ENCODE measurements around the gene SLC39A11. TPM values are rescaled to one million over a fixed set of nuclear protein-coding genes. Genes with fewer than 3 reads are reported as not detected.

SLC39A11 gene
- total and polyA plus RNA-seq, 2 experiments from 2014 or later: 11.7 to 16.4 TPM

- Histone ChIP-seq H3K36me3 (ENCODE audit: low read depth) (no peaks in the 10 kb centered on the region), H3K9me3 (ENCODE audit: low read depth) (no peaks in the 10 kb centered on the region), H3K27me3 (replicated peaks; ENCODE audit: insufficient read depth) (no peaks in the 10 kb centered on the region), H2AFZ (no peak overlapping the region), H3K4me3 (no peak overlapping the region), H3F3A (ENCODE audit: insufficient read depth) (peaks cover 17% of the 10 kb centered on the region), H3K9ac (no peak overlapping the region), H3K27ac (no peak overlapping the region; the same call in 1 of the 2 replicates), H3K4me1 (ENCODE audit: insufficient read depth) (peaks cover 29% of the 10 kb centered on the region), H3K4me2 (ENCODE audit: unreplicated experiment) (peak overlapping the region; percentile 31), H4K20me1 (ENCODE audit: insufficient read depth) (no peaks in the 10 kb centered on the region), H3K79me2 (ENCODE audit: insufficient read depth) (no peaks in the 10 kb centered on the region), H3K9me2 (ENCODE audit: insufficient read depth) (no peaks in the 10 kb centered on the region)
- TF ChIP-seq EZH2 (IDR thresholded peaks at IDR 0.05; ENCODE audit: insufficient read depth, poor library complexity, severe bottlenecking) (no peak), EZH2phosphoT487 (IDR thresholded peaks at IDR 0.05; ENCODE audit: insufficient read depth, low read depth) (no peak)
- DNase-seq: no peak
- WGBS, 2 experiments (ENCODE audit: low coverage in 1 of 2, low lambda C conversion rate in 2 of 2, missing lambda C conversion rate in 2 of 2): 86 to 88% methylated on average over 13 to 20 of the region's 20 CpGs
- in situ Hi-C loops (cut with MboI): no loop called here
Observed at GRCh38 chr17:72614871-72615626, 477.4 kb downstream of the SLC39A11 start.

DNA sequence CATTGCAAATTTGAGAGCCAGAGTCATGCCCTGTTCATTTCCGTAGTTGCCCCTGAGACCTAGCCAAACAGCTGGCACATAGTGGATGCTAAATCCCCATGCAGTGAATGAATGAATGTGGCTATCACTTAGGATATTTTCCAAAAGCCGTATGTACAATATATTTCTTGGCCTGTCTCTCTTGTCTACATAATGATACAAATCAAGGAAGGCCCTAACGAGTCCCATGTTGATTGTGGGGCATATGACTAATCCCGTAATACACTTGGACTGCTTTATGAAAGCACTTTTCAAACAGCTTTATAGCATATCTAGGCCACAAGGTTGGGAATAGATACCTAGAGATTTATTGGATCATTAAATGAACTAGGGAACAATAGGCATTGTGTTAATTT, 478.0 kb downstream of the SLC39A11 start:
- Histone ChIP-seq H3K4me3 (no peak overlapping the region), H3K27ac (peak overlapping the region; percentile 60), H3K9me3 (ENCODE audit: low read depth) (no peaks in the 10 kb centered on the region), H3K4me2 (ENCODE audit: unreplicated experiment) (peak overlapping the region; percentile 31), H3K79me2 (ENCODE audit: insufficient read depth) (no peaks in the 10 kb centered on the region), H3K9me2 (ENCODE audit: insufficient read depth) (no peaks in the 10 kb centered on the region), H2AFZ (peak overlapping the region; percentile 65; the same call in 1 of the 2 replicates), H4K20me1 (ENCODE audit: insufficient read depth) (no peaks in the 10 kb centered on the region), H3K9ac (no peak overlapping the region), H3F3A (ENCODE audit: insufficient read depth) (peaks cover 22% of the 10 kb centered on the region), H3K36me3 (ENCODE audit: low read depth) (no peaks in the 10 kb centered on the region), H3K27me3 (replicated peaks; ENCODE audit: insufficient read depth) (no peaks in the 10 kb centered on the region), H3K4me1 (ENCODE audit: insufficient read depth) (peaks cover 35% of the 10 kb centered on the region)
- TF ChIP-seq EZH2 (IDR thresholded peaks at IDR 0.05; ENCODE audit: insufficient read depth, poor library complexity, severe bottlenecking) (no peak), EZH2phosphoT487 (IDR thresholded peaks at IDR 0.05; ENCODE audit: insufficient read depth, low read depth) (no peak)
- in situ Hi-C loops (cut with MboI): no loop called here
- 79 to 84% methylated on average over 4 of the region's 4 CpGs for whole genome bisulfite sequencing, 2 experiments (ENCODE audit: low coverage in 1 of 2, low lambda C conversion rate in 2 of 2, missing lambda C conversion rate in 2 of 2)
- DNase-seq: no peak

DNA sequence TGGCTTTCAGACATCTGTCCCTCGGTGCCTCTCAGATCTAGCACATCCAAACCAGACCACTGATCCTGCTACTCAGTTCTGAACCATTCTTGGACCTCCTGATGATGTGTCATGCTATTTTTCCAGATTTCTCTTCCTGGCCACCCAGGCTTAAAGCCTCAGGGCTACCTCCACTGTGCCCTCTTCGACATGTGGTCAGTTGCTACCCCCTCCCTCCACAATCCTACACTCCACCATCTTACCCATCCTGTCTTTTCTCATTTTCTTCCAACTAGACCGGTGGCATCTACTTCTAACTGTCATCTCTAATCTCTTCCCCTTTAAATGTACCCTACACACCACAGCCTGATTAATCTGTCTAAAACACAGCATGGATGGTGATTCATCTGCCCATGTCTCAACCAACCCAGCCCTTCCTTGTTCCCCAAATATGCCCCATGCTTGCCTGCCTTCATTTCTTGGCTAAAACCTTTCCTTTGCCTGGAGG, 478.6 kb downstream of the SLC39A11 start:
- Histone ChIP-seq H3K9me2 (ENCODE audit: insufficient read depth) (no peaks in the 10 kb centered on the region), H3K4me3 (no peak overlapping the region), H3K79me2 (ENCODE audit: insufficient read depth) (no peaks in the 10 kb centered on the region), H3F3A (ENCODE audit: insufficient read depth) (peaks cover 28% of the 10 kb centered on the region), H3K4me2 (ENCODE audit: unreplicated experiment) (peak overlapping the region; percentile 31), H3K27ac (peak overlapping the region; percentile 60), H3K9ac (peak overlapping the region; percentile 14; the same call in 1 of the 2 replicates), H3K36me3 (ENCODE audit: low read depth) (no peaks in the 10 kb centered on the region), H2AFZ (peak overlapping the region; percentile 65), H3K9me3 (ENCODE audit: low read depth) (no peaks in the 10 kb centered on the region), H3K4me1 (ENCODE audit: insufficient read depth) (peaks cover 41% of the 10 kb centered on the region), H4K20me1 (ENCODE audit: insufficient read depth) (no peaks in the 10 kb centered on the region), H3K27me3 (replicated peaks; ENCODE audit: insufficient read depth) (no peaks in the 10 kb centered on the region)
- in situ Hi-C loops (cut with MboI): no loop called here
- WGBS, 2 experiments (ENCODE audit: low coverage in 1 of 2, low lambda C conversion rate in 2 of 2, missing lambda C conversion rate in 2 of 2): 39 to 57% methylated on average over 3 of the region's 3 CpGs
- peak; percentile 83 for DNase-seq
- TF ChIP-seq EZH2 (IDR thresholded peaks at IDR 0.05; ENCODE audit: insufficient read depth, poor library complexity, severe bottlenecking): no peak
- no peak for TF ChIP-seq EZH2phosphoT487 (IDR thresholded peaks at IDR 0.05; ENCODE audit: insufficient read depth, low read depth)

- H3K27ac ChIP-seq: peak overlapping the region; percentile 60
- in situ Hi-C loops (cut with MboI): no loop called here
Observed at GRCh38 chr17:72613396-72613795, 479.1 kb downstream of the SLC39A11 start.

More at GRCh38 chr17:72613396-72613795, 479.1 kb downstream of the SLC39A11 start:
- H3F3A ChIP-seq (ENCODE audit: insufficient read depth): peaks cover 33% of the 10 kb centered on the region
- no peaks in the 10 kb centered on the region for H4K20me1 ChIP-seq (ENCODE audit: insufficient read depth)
- H3K27me3 ChIP-seq (replicated peaks; ENCODE audit: insufficient read depth): no peaks in the 10 kb centered on the region
- peak overlapping the region; percentile 65 for H2AFZ ChIP-seq
- DNase-seq: peak; percentile 53
- peaks cover 39% of the 10 kb centered on the region for H3K4me1 ChIP-seq (ENCODE audit: insufficient read depth)
- no peaks in the 10 kb centered on the region for H3K36me3 ChIP-seq (ENCODE audit: low read depth)
- peak overlapping the region; percentile 31 for H3K4me2 ChIP-seq (ENCODE audit: unreplicated experiment)
- H3K9me2 ChIP-seq (ENCODE audit: insufficient read depth): no peaks in the 10 kb centered on the region
- TF ChIP-seq EZH2 (IDR thresholded peaks at IDR 0.05; ENCODE audit: insufficient read depth, poor library complexity, severe bottlenecking) (no peak), EZH2phosphoT487 (IDR thresholded peaks at IDR 0.05; ENCODE audit: insufficient read depth, low read depth) (no peak)
- H3K9ac ChIP-seq: peak overlapping the region; percentile 14; the same call in 1 of the 2 replicates
- H3K4me3 ChIP-seq: no peak overlapping the region
- 48 to 52% methylated on average over 7 of the region's 7 CpGs for WGBS, 2 experiments (ENCODE audit: low coverage in 1 of 2, low lambda C conversion rate in 2 of 2, missing lambda C conversion rate in 2 of 2)
- H3K79me2 ChIP-seq (ENCODE audit: insufficient read depth): no peaks in the 10 kb centered on the region
- no peaks in the 10 kb centered on the region for H3K9me3 ChIP-seq (ENCODE audit: low read depth)

All from GM23248 (cell line).